ENCODE results near the gene MPZL3.

Gene MPZL3

GRCh38 chr11:118265954-118266353 is 13.8 kb upstream of the MPZL3 start:
- DNase-seq (ENCODE audit: low read depth), result no peak
- H3K4me3 ChIP-seq (replicated peaks; ENCODE audit: low read depth, low read length), result no peak overlapping the region
- no peak for TF ChIP-seq CTCF (IDR thresholded peaks at IDR 0.05; ENCODE audit: low read length, missing control alignments)

GRCh38 chr11:118264569-118265465 is 12.7 kb upstream of the MPZL3 start:
- H3K4me3 ChIP-seq (replicated peaks; ENCODE audit: low read depth, low read length), result no peak overlapping the region
- DNase-seq (ENCODE audit: low read depth), result no peak
- TF ChIP-seq CTCF (IDR thresholded peaks at IDR 0.05; ENCODE audit: low read length, missing control alignments), result no peak

- no peak for TF ChIP-seq CTCF (IDR thresholded peaks at IDR 0.05; ENCODE audit: low read length, missing control alignments)
- peak within 1 kb of the TSS; percentile 15 for H3K4me3 ChIP-seq (replicated peaks; ENCODE audit: low read depth, low read length)
- no peak for DNase-seq (ENCODE audit: low read depth)
Observed at GRCh38 chr11:118263695-118264568, 11.8 kb upstream of the MPZL3 start, which contains the start of gene MPZL2. Gene MPZL2 (minus strand): TSS chr11:118264297. CDS start chr11:118264153, 144 bp downstream.

GRCh38 chr11:118263112-118263511 is 10.9 kb upstream of the MPZL3 start:
- DNase-seq (ENCODE audit: low read depth), result no peak
- no peak for TF ChIP-seq CTCF (IDR thresholded peaks at IDR 0.05; ENCODE audit: low read length, missing control alignments)
- no peak overlapping the region for H3K4me3 ChIP-seq (replicated peaks; ENCODE audit: low read depth, low read length)

GRCh38 chr11:118260353-118260752 is 8.2 kb upstream of the MPZL3 start:
- no peak for DNase-seq (ENCODE audit: low read depth)
- TF ChIP-seq CTCF (IDR thresholded peaks at IDR 0.05; ENCODE audit: low read length, missing control alignments), result no peak
- H3K4me3 ChIP-seq (replicated peaks; ENCODE audit: low read depth, low read length), result no peak overlapping the region

GRCh38 chr11:118259138-118259537 is 7.0 kb upstream of the MPZL3 start:
- no peak for TF ChIP-seq CTCF (IDR thresholded peaks at IDR 0.05; ENCODE audit: low read length, missing control alignments)
- H3K4me3 ChIP-seq (replicated peaks; ENCODE audit: low read depth, low read length), result no peak overlapping the region
- DNase-seq (ENCODE audit: low read depth), result no peak
